CMK (cell line): ENCODE results near the gene SLC19A1.

ENCODE experiments used
- DNase-seq: peaks from one replicate; pipeline ENCODE4 v3.0.0-alpha.2; 2010; ENCODE audit warnings: low read depth

The SLC19A1 gene

GRCh38 chr21:45491623-45492022 lies 50.6 kb downstream of the SLC19A1 start:
- no peak for DNase-seq

DNA sequence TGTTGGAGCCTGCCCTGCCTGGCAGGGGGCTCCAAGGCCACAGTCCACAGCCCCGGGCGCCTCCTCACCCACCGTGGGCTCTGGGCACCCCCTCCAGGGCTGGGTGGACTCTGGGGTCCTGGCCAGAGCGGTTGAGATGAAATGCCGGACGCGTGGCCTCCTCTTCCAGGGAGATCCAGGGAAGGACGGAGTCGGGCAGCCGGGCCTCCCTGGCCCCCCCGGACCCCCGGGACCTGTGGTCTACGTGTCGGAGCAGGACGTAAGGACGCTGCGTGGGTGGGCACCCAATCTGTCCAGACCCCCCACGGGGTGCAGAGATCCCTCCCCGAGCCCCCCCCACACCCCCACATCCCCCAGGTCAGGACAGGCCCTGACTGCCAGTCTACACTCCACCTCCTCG lies 51.2 kb downstream of the SLC19A1 start:
- DNase-seq = no peak

DNA sequence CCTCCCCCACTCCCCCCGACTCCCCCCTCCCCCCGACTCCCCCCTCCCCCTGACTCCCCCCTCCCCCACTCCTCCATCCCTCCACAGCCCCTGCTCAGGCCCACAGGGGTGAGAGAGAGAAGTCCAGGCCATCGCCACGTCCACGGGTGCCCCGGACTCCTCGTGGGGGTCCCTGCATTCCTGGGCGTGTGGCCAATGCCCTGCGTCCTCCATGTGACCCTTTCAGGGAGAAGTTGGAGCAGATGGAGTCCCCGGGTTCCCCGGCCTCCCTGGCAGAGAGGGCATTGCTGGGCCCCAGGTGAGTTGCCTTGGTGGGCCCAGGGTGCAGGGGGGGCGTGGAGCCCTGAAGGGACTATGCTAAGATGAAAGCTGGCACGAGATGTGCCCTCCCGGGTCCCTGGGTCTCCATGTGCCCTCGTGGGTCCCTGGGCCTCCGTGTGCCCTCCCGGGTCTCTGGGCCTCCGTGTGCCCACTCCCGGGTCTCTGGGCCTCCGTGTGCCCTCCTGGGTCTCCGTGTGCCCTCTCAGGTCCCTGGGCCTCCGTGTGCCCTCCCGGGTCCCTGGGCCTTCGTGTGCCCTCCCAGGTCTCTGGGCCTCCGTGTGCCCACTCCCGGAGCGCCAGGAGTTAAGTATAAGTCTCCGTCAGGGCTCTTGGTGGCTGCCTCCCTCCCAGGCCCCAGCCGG lies 52.0 kb downstream of the SLC19A1 start:
- DNase-seq = no peak

DNA sequence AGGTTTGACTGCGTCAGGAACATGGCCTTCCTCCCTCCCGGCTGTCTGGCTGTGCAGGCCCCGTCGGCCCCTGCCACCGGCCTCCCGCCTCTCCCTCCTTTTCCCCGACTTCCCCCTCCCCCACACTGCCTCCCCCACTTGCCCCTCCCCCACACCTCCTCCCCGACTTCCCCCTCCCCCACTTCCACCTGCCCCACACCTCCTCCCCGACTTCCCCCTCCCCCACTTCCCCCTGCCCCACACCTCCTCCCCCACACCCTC lies 52.6 kb downstream of the SLC19A1 start:
- DNase-seq = no peak

DNA sequence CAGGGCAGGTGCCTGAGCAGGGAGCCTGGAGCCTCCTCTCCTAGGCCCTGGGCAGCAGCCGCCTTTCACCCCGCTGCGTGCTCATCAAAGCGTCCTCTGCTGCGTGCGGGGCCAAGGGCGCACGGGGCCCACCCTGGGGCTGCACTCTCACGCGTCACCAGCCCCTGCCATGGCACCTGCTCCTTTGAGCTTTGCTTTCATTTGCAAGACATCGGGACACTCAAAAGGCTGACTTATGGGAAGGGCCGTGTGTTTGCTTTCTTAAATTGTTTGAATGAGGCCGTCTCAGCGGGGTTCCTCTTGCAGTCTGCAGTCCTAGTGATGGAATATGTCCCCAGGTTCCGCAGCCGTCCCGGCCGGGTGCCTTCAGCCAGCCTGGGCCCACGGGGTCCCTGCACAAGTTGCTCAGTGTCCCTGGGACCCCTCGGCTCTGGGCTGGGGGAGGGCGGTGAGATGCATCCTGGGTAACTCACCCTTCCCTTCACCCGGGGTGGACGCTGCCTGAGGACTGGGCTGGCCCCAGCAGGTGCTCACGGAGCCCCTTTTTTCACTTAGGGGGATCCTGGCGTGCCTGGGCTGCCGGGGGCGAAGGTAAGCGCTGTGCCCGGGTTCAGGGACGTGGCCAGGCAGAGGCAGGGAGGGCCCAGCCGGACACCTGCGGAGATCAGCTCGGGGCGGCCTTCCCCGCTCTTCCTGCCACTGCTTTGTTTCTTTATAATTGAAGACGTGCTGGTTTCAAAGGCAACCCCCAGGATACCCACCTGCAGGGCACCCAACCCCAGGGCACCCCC lies 53.1 kb downstream of the SLC19A1 start:
- no peak for DNase-seq

GRCh38 chr21:45487891-45488600 lies 54.2 kb downstream of the SLC19A1 start:
- no peak for DNase-seq

- DNase-seq = no peak
Measured at GRCh38 chr21:45487161-45487806, 55.0 kb downstream of the SLC19A1 start.

DNA sequence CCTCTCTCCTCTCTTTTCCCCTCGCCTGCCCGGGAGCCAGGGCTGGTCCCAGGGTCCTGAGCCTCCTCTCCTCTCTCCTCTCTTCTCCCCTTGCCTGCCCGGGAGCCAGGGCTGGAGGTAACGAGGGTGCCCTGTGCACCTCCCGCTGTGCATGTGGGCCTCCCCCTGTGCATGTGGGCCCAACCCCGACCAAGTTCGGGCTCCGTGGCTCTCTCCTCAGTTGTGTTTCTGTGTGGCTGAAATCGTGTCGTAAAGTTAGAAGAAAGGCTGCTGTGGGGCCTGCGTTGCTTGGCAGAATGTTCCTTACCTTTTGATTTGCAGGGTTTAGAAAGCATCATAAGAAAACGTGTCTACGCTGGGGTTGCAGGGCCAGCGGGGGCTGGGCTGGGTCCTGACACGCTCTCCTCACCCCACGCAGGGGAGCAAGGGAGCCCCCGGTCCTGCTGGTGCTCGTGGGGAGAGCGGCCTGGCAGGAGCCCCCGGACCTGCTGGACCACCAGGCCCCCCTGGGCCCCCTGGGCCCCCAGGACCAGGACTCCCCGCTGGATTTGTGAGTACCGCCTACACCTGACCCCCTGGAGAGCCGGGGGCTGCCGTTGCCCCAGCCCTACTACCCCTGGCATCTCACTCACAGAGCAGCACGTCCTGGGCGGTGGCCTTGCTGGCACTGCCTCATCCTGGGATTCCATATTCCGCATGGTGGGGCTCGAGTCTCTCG lies 55.6 kb downstream of the SLC19A1 start:
- DNase-seq = no peak

DNA sequence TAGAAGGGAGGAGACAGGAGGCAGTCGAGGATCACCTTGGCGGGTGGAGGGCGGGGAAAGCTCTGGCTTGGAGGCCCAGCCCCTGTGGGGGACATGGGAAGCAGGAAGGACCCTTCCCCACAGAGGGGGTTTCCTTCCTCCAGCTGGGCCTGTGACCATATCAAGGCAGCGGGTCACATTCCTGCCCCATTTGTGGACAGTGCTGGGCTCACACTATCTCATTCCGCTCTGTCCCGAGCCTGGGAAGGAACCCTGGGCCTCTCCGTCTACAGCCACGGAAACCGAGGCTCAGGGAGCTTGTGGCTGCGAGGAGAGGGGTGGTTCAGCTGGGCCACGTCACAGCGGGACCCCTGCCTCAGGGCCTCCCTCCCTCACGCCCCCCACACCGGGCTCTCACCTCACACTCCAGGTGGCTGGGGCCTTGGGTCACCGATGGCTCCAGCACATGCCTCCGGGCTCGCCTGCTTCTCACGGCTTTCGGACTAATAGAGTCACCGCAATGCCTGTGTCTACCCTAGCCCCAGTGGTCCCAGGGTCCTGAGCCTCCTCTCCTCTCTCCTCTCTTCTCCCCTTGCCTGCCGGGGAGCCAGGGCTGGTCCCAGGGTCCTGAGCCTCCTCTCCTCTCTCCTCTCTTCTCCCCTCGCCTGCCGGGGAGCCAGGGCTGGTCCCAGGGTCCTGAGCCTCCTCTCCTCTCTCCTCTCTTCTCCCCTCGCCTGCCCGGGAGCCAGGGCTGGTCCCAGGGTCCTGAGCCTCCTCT lies 56.4 kb downstream of the SLC19A1 start:
- DNase-seq = no peak

DNA sequence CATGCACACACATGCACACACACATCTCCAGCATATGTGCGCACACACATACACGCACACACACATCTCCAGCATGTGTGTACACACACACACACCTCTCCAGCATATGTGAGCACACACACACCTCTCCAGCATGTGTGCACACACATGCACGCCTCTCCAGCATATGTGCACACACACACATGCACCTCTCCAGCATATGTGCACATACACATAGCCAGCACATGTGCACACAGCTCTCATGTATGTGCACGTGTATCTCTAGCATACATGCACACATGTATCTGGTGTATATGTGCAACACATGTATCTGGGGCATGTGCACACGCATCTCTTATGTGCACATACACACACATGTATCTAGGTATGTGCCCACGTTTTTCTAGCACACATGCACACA lies 57.9 kb downstream of the SLC19A1 start:
- no peak for DNase-seq

GRCh38 chr21:45482899-45483821 lies 59.1 kb downstream of the SLC19A1 start:
- peak; percentile 93 for DNase-seq

- peak; percentile 40 for DNase-seq
Measured at GRCh38 chr21:45481977-45482898, 60.0 kb downstream of the SLC19A1 start.

DNA sequence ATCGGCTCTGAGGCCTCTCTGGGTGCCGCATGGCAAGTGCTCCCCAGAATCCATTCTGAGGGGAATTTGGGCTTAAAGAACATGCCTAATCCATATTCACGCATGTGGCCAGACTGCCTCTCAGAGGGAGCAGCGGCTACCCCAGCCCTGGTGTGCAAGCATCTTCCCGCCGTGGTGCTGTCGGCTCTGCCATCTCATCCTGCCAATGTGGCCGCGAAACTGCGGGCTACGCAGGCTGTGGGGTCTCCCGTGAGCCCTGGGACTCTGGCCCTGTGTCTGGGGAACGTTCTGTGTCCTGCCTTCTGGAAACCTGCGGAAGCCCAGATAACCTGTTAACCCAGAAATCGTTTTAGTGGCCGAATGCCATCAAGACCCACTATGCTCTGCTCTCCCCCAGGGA lies 60.7 kb downstream of the SLC19A1 start:
- no peak for DNase-seq

DNA sequence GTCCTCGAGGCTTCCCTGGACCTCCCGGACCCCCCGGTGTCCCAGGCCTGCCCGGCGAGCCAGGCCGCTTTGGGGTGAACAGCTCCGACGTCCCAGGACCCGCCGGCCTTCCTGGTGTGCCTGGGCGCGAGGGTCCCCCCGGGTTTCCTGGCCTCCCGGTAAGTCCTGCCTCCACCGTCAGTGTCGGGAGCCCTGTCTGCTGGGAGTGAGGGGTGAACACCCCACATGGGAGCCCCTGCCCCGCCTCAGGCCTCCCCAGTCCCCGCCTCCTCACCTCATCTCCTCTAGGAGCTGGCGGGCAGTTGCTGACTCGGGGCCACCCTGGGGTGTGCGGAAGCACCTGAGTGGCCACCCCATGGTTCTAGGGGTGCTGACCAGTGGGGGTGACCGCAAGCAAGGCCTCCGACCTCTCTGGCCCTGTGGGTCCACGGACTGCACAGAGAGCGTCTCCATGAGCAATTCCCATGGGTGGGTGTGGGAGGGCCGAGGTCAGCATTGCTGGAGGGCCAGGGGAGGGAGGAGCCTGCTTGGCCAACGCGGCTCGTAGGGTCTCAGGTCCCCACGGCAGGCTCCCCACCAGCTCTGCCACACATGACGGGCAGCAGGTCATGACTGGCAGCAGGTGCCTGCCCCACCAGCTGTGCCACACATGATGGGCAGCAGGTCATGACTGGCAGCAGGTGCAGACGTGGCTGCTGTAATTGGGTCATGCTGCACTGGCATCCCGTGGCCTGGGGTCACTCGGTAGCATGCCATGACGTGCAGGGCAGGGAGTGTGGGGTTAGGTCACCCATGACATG lies 61.3 kb downstream of the SLC19A1 start:
- no peak for DNase-seq

DNA sequence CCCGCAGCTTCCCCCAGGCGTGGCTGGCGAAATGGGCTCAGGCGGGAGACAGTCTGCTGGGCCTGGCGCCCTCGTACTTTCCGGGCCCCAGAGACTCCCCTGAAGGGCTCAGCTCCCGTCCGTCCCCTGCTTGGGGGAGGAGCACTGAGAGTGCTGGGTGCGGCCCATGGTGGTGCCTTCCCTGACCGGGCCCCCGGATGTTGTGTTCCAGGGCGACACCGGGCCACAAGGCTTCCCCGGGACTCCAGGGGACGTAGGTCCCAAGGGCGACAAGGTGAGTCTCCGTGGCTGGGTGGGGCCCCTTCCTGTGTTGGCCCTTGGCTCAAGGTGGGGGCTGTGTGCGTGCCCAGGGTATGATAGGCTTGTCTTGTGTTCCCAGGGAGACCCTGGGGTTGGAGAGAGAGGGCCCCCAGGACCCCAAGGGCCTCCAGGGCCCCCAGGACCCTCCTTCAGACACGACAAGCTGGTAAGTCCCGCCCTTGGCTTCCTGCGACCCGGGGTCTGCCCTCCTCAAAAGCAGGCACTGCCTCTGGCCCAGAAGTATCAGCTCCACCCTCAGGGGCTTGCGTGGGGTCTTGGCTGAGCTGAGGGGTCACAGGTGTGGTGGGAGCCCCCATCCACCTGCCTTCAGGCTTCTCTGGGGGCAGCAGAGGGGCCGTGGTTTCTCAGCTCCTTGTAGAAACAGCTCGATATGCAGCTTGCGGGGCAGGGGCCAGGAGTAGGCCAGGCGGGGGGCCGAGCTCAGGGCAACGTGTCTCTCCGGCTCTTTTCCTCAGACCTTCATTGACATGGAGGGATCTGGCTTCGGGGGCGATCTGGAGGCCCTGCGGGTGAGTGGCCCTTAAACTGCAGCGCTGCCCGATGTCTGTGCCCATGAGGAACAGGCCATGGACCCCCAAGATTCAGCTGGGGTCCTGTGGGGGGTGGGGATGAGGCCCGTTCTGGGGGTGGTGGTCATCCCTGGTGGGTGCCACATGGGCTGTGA lies 62.3 kb downstream of the SLC19A1 start:
- no peak for DNase-seq

- no peak for DNase-seq
Measured at GRCh38 chr21:45478816-45479669, 63.2 kb downstream of the SLC19A1 start.
